GM19023 (cell line): ENCODE data around the gene ARHGAP45.
A peak's percentile ranks its signal among the peaks of the same experiment; 100 is the strongest.

Source experiments
- ATAC-seq: cut with Tn5 transposase; IDR thresholded peaks from one replicate; pipeline ENCODE4 v1.9.1; 2021; ENCODE audit warnings: mild to moderate bottlenecking, moderate library complexity; ENCODE audit not compliant: unreplicated experiment

ARHGAP45 gene

DNA sequence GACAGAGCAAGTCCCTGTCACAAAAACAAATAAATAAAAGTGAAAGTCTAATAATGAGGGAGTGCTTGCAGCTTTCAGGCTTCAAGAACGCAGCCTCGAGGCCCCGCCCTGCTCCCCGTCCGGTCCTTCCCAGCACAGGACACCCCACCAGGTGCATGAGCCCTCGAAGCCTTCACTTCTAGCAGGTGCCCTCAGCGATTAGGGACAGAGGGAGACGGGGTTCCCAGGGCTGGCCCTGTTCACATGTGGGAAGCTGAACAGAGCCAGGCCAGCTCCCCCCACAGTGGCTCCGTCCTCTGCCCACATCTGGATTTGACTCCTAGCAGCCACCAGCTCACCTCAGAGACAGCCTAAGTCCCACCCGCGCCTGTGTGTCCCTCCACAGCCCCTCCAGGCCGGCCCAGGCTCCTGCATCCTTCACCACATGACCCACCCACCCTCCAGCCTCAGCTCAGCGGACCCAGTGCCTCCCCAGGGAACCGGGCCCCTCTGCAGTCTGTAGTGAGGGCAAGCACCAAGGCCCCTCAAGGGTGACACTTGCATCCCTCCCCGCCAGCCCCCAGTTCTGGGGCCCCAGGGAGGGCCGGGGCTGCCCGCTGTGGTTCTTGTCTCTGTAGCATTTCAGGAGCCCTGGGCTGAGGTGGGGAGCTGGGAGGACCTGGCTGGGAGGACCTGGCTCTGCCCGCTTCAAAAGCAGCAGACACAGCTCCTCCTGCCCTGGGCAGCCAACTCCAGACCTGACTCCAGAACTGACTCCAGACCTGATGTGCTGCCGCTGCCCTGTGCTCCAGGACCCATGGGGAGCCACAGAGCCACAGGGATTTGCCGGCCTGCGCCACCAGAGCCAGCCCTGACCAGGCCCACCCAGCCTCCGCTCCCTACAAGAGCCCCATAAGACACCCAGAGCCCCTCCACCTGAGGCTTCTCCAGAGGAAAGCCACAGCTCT is 64.1 kb downstream of the ARHGAP45 start:
- ATAC-seq, result no peak

DNA sequence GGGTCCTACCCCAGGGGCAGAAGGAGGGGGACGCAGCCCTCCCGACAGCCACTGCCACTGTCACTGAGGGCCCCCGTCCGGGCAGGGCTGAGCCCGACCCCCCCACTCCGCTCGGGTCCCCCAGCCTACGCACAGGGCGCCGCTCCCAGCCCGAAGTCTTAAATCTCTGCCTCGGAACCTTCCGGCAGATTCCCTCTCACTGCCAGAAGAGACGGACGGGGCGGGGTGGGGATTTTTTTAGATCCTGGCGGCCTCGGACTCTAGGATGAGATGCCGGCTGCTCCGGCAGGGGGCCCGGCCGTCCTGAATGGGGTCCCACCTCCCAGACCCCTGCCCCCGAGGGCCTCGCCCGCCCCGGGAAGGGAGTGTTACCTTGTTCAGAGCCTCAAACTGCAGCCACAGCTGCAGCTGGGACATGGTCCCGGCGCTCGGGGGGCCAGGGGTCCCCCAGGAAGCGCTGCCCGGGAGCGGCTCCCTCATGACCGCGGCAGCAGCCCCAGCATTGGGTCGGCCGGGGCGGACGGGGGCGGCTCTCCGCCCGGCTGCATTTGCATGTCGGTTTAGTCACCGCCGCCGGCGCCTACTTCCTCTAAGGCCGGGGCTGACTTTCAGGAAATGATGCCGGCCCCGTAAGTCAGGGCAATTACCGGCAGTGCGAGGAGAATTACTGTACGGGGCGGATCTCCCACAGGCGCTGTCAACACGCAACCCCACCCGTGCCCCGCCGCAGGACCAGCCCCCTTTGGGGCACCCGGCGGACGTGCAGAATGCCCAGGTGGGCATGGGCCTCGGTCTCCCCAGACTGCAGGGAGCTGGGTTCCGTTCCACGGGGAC is 65.0 kb downstream of the ARHGAP45 start:
- peak; percentile 33 for ATAC-seq

DNA sequence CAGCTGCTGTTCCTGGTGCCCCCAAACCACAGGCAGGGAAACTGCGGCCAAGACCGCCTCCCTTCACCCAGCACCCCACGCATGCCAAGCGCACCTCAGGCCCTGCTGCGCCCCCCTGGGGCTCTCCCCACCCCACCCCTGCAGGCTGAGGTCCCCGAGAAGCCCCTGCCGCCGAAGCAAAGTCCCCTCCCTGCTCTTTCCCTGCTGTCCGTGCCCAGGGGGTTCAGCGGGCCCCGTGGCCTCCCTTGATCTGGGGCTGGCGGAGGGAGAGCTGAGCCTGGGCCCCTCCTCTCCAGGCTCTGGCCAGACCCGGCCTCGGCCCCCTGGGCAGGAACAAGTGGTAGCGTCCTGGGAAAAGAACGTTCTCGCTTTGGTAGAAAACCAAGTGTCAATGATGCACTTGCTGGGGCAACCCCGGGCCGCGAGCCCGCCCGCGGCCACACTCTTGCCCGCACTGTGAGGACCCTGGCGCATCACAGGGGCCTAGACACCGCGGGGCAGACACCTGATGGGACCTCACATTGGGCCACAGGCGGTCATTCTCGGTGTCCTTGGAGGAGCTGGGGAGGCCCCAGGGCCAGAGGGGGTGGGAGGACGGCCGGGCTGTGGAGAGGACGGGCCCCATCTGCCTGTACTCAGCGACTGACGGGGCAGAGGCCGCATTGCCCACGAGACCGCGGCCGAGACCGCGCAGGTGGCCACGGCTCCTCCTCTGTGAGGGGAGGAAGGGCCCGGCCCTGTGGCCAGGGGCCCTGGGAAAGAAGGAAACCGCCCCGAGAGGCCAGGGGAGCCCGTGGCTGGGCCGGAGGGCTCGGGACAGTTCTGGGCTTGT is 65.8 kb downstream of the ARHGAP45 start:
- no peak for ATAC-seq

DNA sequence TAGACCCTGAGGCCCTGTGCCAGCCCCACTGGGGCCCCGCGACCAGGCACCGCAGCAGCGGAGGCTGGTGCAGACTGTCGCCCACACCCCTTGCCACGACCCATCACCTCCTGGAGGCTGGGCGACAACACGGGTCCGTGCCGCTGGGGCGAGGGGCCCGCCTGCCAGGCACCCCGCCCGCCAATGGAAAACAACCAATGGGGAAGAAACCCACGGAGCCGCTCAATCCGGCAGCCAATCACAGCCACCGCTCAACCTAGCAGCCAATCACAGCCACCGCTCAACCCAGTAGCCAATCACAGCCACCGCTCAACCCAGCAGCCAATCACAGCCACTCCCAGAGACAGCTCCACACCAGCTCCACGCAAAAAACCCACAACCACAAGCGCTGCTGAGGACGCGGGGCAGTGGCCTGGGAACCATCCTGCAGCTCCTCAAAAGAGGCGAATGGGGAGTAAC is 66.5 kb downstream of the ARHGAP45 start:
- ATAC-seq, result peak; percentile 62

DNA sequence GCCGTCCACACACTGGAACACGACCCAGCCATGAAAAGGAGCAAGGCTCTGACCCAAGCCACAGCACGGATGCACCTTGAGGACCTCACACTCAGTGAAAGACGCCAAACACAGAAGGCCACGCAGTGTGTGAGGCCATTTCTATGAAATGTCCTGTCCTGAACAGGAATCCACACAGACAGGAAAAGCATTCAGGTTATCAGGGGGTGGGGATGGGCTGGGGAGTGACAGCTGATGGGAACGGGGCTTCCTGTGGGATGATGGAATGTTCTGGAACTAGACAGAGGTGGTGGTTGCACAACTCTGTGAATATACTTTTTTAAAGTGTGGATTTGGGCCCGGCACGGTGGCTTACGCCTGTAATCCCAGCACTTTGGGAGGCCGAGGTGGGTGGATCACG is 67.5 kb downstream of the ARHGAP45 start:
- no peak for ATAC-seq

DNA sequence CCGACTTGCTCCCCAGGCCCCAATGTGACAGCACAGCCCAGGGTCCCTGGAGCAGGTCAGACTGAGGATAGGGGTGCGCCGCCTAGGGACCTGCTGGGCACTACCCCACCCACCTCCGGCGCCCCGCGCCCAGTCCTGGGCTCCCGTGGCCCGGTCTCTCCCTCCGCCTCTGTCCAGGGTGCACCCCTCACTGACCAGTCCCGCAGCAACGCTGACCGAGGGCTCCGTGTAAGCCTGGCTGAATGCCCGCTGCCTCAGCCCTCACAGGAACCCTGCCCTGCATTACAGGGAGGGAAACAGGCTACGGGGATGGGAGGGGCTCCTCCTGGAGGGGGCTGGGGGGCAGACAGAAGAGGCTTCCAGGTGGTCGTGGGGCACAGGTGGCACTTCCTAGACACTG is 68.5 kb downstream of the ARHGAP45 start:
- no peak for ATAC-seq

DNA sequence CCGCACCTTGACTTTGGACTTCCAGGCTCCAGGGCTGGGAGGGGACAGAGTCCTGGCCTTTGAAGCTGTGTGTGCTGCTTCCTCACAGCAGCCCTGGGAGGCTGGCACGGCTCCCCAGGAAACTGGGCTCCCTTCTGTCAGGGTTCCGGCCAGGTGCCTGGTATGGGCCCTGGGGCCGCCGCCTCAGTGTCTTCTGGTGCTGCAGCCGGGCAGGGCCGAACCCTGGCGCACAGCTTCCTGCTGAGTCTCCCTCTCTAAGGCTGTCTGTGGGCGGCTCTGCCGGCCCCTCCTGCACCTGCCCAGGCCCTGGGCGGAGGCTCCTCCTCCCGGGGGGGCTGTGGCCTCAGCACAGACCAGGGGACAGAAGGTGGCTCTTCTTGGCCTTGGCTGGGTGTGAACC is 69.2 kb downstream of the ARHGAP45 start:
- ATAC-seq, result no peak
